Fibroblast of lung (primary cell): ENCODE measurements around the gene SLIT3. TPM values are rescaled to one million over a fixed set of nuclear protein-coding genes. Genes with fewer than 3 reads are reported as not detected.
A peak's percentile ranks its signal among the peaks of the same experiment; 100 is the strongest.

Source experiments
- DNase-seq, 2 donors: peaks; one replicate each; pipeline versions ENCODE4 v3.0.0 to v3.0.0-alpha.2; 2010; ENCODE audit warnings: low read depth in 2 of 2
- H2AFZ ChIP-seq: 2 replicates; pipeline ENCODE4 v1.5.1; 2012; ENCODE audit warnings: low read length, control low read depth, inconsistent platforms
- H3K27ac ChIP-seq: 2 replicates; pipeline ENCODE4 v1.5.1; 2011; ENCODE audit warnings: low read length, control low read depth; ENCODE audit not compliant: insufficient read depth
- H3K27me3 ChIP-seq: 2 replicates; pipeline ENCODE4 v1.5.1; 2011; ENCODE audit warnings: mild to moderate bottlenecking, low read length; ENCODE audit not compliant: control insufficient read depth, insufficient read depth
- H3K36me3 ChIP-seq: 2 replicates; pipeline ENCODE4 v1.5.1; 2011; ENCODE audit warnings: low read length; ENCODE audit not compliant: control insufficient read depth, insufficient read depth
- H3K4me1 ChIP-seq: 2 replicates; pipeline ENCODE4 v1.5.1; 2011; ENCODE audit warnings: low read length; ENCODE audit not compliant: control insufficient read depth, insufficient read depth; ENCODE audit errors: extremely low read depth
- H3K4me2 ChIP-seq: 2 replicates; pipeline ENCODE4 v1.5.1; 2011; ENCODE audit warnings: low read length, control low read depth; ENCODE audit not compliant: insufficient read depth; ENCODE audit errors: extremely low read depth
- H3K4me3 ChIP-seq, 4 experiments: fragments of 200-600 bp in 1 of 4; sonication (generic) in 1 of 4; replicated peaks in 1 of 4; 2 replicates each; pipeline ENCODE4 v1.5.1; 2011 to 2016; ENCODE audit warnings: low read length in 4 of 4, low read depth in 3 of 4, mild to moderate bottlenecking in 3 of 4, control low read depth in 2 of 4, inconsistent platforms in 1 of 4, mixed read lengths in 1 of 4; ENCODE audit not compliant: insufficient read depth in 1 of 4; ENCODE audit errors: control extremely low read depth in 1 of 4
- H3K79me2 ChIP-seq: 2 replicates; pipeline ENCODE4 v1.5.1; 2012; ENCODE audit warnings: mild to moderate bottlenecking, low read length, inconsistent platforms; ENCODE audit not compliant: control insufficient read depth, insufficient read depth
- H3K9ac ChIP-seq: 2 replicates; pipeline ENCODE4 v1.5.1; 2011; ENCODE audit warnings: mild to moderate bottlenecking, low read length, control low read depth; ENCODE audit not compliant: insufficient read depth
- H3K9me3 ChIP-seq: 2 replicates; pipeline ENCODE4 v1.5.1; 2012; ENCODE audit warnings: low read depth, low read length; ENCODE audit not compliant: control insufficient read depth, insufficient read depth
- H4K20me1 ChIP-seq: 2 replicates; pipeline ENCODE4 v1.5.1; 2011; ENCODE audit warnings: low read length; ENCODE audit not compliant: control insufficient read depth, insufficient read depth; ENCODE audit errors: extremely low read depth
- CTCF ChIP-seq, 2 donors: IDR thresholded peaks in 1 of 2; conservative IDR thresholded peaks in 1 of 2; 1 replicate in 1 of 2; 2 replicates in 1 of 2; pipeline ENCODE4 v1.5.1; 2011 to 2012; ENCODE audit warnings: low read length in 2 of 2, control low read depth in 1 of 2, inconsistent platforms in 1 of 2, low read depth in 1 of 2, mild to moderate bottlenecking in 1 of 2
- EZH2 ChIP-seq: IDR thresholded peaks from 2 replicates; pipeline ENCODE4 v1.5.1; 2012; ENCODE audit warnings: low read length, control low read depth, mild to moderate bottlenecking; ENCODE audit errors: missing control alignments
- polyA plus RNA-seq, 2 donors: library from polyadenylated mRNA; depleted of rRNA in 1 of 2; stranded (reverse) in 1 of 2; unstranded in 1 of 2; fragments of >200 nt; gene quantifications; 2 replicates each; pipeline ENCODE4 v1.2.1, GENCODE V29; 2011 to 2012; ENCODE audit warnings: missing spikeins in 1 of 2
- total RNA-seq: library from RNA; depleted of rRNA; stranded (reverse); fragments of >200 nt; gene quantifications from 2 replicates; pipeline ENCODE4 v1.2.1, GENCODE V29; 2014

The SLIT3 gene
- total and polyA plus RNA-seq, 2 donors (not counting 1 experiment from before 2014, with no cell fraction given): 1.6 to 4.6 TPM

- Histone ChIP-seq H3K36me3 (no peaks in the 10 kb centered on the region), H3K9ac (no peak overlapping the region), H3K4me3 (no peak overlapping the region), H3K27me3 (no peaks in the 10 kb centered on the region), H3K4me1 (no peaks in the 10 kb centered on the region), H4K20me1 (no peaks in the 10 kb centered on the region), H3K9me3 (no peaks in the 10 kb centered on the region), H3K4me2 (no peak overlapping the region), H3K27ac (no peak overlapping the region), H3K79me2 (no peaks in the 10 kb centered on the region), H2AFZ (no peak overlapping the region)
- no peak for DNase-seq
- TF ChIP-seq EZH2 (no peak), CTCF (conservative IDR thresholded peaks at IDR 0.05 in 1 of 2, IDR thresholded peaks at IDR 0.05 in 1 of 2; ENCODE audit: low read depth in 1 of 2, low read length in 2 of 2) (no peak)
Measured at GRCh38 chr5:169225830-169226356, 75.0 kb downstream of the SLIT3 start.

- Histone ChIP-seq H3K4me1 (no peaks in the 10 kb centered on the region), H3K27me3 (no peaks in the 10 kb centered on the region), H3K4me2 (no peak overlapping the region)
Measured at GRCh38 chr5:169223595-169223953, 77.4 kb downstream of the SLIT3 start.

GRCh38 chr5:169222934-169223594 lies 77.9 kb downstream of the SLIT3 start:
- no peaks in the 10 kb centered on the region for H3K36me3 ChIP-seq
- TF ChIP-seq EZH2: no peak
- no peak for TF ChIP-seq CTCF (conservative IDR thresholded peaks at IDR 0.05 in 1 of 2, IDR thresholded peaks at IDR 0.05 in 1 of 2; ENCODE audit: low read depth in 1 of 2, low read length in 2 of 2)
- H3K4me1 ChIP-seq: no peaks in the 10 kb centered on the region
- H2AFZ ChIP-seq: no peak overlapping the region
- DNase-seq: peak in 1 of 2 donors; percentile 31
- no peak overlapping the region for H3K4me3 ChIP-seq
- no peak overlapping the region for H3K9ac ChIP-seq
- H3K79me2 ChIP-seq: no peaks in the 10 kb centered on the region
- no peaks in the 10 kb centered on the region for H3K9me3 ChIP-seq
- H4K20me1 ChIP-seq: no peaks in the 10 kb centered on the region
- no peak overlapping the region for H3K4me2 ChIP-seq
- H3K27me3 ChIP-seq: no peaks in the 10 kb centered on the region
- no peak overlapping the region for H3K27ac ChIP-seq

More at GRCh38 chr5:169223595-169223953, 77.4 kb downstream of the SLIT3 start:
- H4K20me1 ChIP-seq: no peaks in the 10 kb centered on the region
- no peaks in the 10 kb centered on the region for H3K79me2 ChIP-seq
- TF ChIP-seq EZH2 (no peak), CTCF (conservative IDR thresholded peaks at IDR 0.05 in 1 of 2, IDR thresholded peaks at IDR 0.05 in 1 of 2; ENCODE audit: low read depth in 1 of 2, low read length in 2 of 2) (no peak)
- peak in 1 of 2 donors; percentile 64 for DNase-seq
- H2AFZ ChIP-seq: no peak overlapping the region
- no peaks in the 10 kb centered on the region for H3K9me3 ChIP-seq
- H3K4me3 ChIP-seq: no peak overlapping the region
- no peak overlapping the region for H3K9ac ChIP-seq
- no peak overlapping the region for H3K27ac ChIP-seq
- no peaks in the 10 kb centered on the region for H3K36me3 ChIP-seq
